GDM1 (cell line): ENCODE results near the gene MAML1.

ENCODE experiments used
- DNase-seq: peaks from one replicate; lab custom pipeline; 2025; lab: John Stamatoyannopoulos, UW

The MAML1 gene

GRCh38 chr5:179795049-179795862, 62.6 kb downstream of the MAML1 start:
- no peak for DNase-seq

- DNase-seq: peak; percentile 72
Measured at GRCh38 chr5:179795863-179796833, 63.5 kb downstream of the MAML1 start.

DNA sequence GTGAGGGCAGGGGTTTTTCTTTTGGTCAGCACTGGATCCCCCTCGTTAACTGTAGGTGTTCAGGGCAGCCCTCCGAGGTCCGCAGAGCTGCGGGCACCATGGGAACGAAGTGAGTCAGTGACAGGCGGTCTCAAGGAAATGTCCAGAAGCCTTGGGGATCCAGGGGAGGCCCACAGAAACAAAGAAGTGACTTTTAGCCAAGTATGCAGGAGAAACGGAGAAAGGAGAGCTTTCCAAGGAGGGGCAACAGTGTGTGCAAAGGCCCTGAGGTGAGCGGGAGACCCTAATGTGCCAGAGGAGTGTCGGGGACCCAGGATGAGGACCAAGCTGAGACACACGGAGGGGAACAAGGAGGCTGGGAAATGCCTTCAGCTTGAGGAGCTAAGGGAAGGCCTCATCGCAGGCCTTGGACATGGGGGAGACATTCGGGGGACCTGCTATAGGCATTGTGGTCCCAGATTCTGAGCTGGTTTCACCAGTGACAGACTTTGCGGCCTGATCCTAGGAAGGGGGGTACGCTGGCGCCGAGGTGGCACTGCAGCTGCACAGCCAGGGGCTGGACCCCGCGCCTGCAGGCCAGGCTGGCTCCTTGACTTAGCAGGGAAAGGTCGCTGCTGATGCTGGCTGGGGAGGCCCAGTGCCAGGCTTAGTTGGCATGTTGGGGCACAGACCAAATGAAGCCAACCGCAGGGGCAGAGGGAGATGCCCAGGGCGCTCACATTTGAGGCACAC, 64.4 kb downstream of the MAML1 start:
- no peak for DNase-seq

GRCh38 chr5:179797741-179798140, 65.1 kb downstream of the MAML1 start:
- no peak for DNase-seq

DNA sequence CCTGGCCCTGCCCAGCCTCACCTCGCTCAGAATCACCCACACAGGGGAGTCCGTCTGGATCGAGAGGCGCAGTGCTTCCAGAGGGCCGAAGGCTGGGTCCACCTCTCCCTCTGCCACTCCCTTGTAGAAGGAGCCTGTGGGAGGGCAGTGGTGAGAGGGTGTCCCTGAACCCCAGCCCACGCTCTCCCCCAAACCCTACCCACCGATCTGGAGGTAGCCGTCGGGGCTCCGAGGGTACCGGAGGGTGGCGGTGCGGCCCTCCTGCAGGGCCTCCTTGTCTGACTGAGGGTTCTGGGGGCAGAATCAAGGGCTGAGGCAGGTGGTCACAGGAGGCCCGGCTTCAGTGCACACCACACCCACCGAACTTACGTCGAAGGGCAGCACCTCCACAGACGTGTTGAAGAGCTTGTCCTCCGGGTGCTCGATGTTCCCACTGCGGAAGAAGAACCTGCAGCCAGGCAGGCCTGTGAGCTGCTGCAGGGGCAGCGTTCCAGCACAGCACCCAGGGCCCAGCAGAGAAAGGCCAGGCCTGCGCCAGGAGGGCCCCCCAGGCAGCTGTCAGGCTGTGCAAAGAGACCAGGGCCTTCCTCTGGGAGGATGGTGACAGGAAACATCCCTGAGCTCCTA, 65.6 kb downstream of the MAML1 start:
- no peak for DNase-seq

DNA sequence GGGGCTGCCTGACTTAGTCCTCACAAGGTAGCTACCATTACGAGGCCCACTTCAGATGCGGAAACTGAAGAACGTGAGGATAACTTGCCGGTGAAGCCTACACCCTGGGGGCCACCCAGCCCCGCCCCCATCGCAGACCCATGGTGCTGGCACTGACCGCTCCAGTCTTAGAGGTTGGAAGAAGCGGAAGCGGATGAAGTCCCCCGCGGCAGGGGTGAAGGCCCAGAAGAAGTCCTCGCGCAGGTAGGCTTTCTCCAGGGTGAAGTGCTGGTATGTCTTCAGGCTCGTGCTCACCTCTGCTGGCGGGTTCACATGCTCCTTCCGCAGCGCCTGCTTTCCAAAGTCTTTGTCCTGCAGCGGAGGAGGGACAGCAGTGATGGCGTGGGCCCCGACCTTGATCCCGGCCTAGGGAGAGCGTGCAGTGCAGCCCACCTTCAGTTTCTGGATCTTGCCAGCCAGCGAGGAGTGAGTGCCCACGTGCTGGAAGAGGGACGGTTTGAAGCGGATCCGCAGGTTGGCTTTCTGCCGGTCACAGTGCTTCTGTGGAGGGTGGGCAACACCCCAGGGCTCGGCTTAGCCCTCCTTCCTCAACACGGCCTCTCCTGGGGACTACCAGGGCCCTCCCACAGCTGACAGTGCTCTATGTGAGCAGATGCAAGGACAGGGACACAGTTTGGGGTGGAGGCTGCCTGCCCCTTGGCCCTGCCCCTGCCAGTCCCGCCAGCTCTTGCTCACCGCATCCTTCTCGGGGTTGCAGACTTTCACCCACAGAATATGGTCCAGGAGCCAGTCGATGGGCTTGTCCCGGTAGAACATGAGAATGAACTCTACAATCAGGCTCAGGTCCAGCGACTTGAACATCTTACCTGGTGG, 66.4 kb downstream of the MAML1 start:
- DNase-seq: no peak

- no peak for DNase-seq
Measured at GRCh38 chr5:179799644-179799973, 67.0 kb downstream of the MAML1 start.

- DNase-seq: no peak
Measured at GRCh38 chr5:179800071-179800695, 67.6 kb downstream of the MAML1 start.

DNA sequence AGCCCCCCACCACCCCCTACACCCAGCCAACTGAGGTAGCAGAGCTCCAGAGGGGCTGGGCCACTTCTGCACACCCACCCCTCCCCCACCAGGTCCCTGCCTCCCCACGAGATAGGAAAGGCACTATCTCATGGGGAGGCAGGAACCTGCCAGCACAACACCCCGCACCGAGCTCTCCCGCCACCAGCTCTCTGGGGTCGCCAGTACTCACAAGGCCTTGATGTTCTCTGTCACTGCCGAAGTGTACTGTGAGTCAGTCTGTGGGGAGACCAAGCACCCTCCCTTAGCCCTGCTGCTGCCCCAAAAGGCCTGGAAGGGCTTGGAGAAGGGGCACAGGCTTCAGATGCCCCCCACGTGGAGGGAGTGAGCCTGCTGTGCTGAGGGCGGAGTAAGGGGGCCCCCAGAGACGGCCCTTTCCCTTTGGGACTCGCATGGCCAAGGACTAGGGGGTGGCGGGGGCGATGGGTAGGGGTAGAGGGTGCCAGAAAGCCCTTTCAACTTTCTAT, 68.1 kb downstream of the MAML1 start:
- DNase-seq: no peak

GRCh38 chr5:179801304-179802206, 68.9 kb downstream of the MAML1 start:
- no peak for DNase-seq

GRCh38 chr5:179802207-179802883, 69.7 kb downstream of the MAML1 start:
- DNase-seq: no peak

- no peak for DNase-seq
Measured at GRCh38 chr5:179802950-179803562, 70.4 kb downstream of the MAML1 start.

DNA sequence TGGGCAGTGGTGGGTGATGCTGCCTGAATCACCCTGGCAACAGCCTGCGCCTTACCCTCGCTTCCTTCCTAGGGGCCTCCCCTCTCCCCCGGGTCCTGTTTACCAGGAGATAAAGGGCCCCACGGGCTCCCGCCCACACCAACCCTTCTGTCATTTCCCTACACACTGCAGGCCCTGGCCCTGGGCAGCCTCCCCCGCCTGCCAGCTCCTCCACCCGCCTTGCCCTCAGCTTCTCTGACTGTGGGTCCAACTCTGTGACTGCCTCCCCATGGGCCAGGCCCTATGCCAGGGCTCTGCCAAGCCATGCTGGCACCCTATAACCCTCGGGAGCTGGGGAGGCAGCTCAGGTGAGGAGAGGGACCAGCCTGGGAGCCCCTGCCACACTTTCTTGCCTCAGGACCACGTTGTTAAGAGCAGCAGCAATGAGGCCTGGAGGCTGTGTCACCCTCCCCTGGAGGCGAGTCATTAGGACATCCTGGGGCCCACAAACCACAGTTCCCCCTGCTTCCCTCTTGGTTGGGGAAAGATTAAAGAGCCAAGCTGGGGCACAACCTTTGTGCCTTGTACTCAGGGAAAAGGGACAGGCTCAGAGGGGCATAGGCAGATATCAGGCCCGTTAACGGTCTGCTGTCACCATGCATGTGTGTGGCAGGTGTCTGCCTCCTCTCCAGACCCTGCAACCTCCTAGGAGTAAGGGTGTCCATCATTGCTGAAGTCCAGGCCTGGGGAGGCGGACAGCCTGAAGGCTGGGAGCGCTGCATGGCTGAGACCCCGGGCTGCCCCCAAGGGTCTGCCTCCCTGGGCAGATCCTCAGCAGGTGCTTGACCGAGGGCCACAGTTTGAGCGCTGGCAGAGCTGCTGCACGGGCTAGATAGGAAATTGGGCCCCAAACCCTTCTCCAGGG, 71.3 kb downstream of the MAML1 start:
- peak; percentile 69 for DNase-seq

GRCh38 chr5:179804555-179804947, 71.9 kb downstream of the MAML1 start:
- DNase-seq: no peak

- DNase-seq: no peak
Measured at GRCh38 chr5:179805070-179805528, 72.5 kb downstream of the MAML1 start.

- DNase-seq: peak; percentile 12
Measured at GRCh38 chr5:179805529-179806249, 73.1 kb downstream of the MAML1 start.
